IgD-negative memory B cell (primary cell): ENCODE results near the gene ZNF276. TPM values are rescaled to one million over a fixed set of nuclear protein-coding genes. Genes with fewer than 3 reads are reported as not detected.

Experiments used
- H3K27ac Mint-ChIP-seq, 3 donors: one replicate each; pipeline ENCODE4 v1.8.0; 2020 to 2022; ENCODE audit warnings: mild to moderate bottlenecking in 3 of 3, mixed read lengths in 3 of 3, moderate library complexity in 1 of 3
- H3K27me3 Mint-ChIP-seq: one replicate; pipeline ENCODE4 v1.8.0; 2021; ENCODE audit warnings: mixed read lengths
- H3K36me3 Mint-ChIP-seq: one replicate; pipeline ENCODE4 v1.8.0; 2020; ENCODE audit warnings: mild to moderate bottlenecking, mixed read lengths
- H3K4me1 Mint-ChIP-seq, 3 donors: one replicate each; pipeline ENCODE4 v1.8.0; 2020 to 2022; ENCODE audit warnings: mixed read lengths in 3 of 3, mild to moderate bottlenecking in 1 of 3
- H3K4me3 Mint-ChIP-seq, 4 donors: one replicate each; pipeline ENCODE4 v1.8.0; 2020 to 2022; ENCODE audit warnings: mild to moderate bottlenecking in 4 of 4, mixed read lengths in 4 of 4, moderate library complexity in 3 of 4
- H3K9me3 Mint-ChIP-seq, 3 donors: one replicate each; pipeline ENCODE4 v1.8.0; 2020 to 2021; ENCODE audit warnings: mixed read lengths in 3 of 3, mild to moderate bottlenecking in 1 of 3
- polyA plus RNA-seq: library from polyadenylated mRNA; unstranded; fragments of 300-500 nt; fragmentation: Illumina TruSeq; gene quantifications from one replicate; pipeline ENCODE4 v1.2.3, GENCODE V29; 2021

The ZNF276 gene
- polyA plus RNA-seq, 1 donor from 2014 or later = 24.6 TPM

GRCh38 chr16:89787365-89787805 lies 66.0 kb downstream of the ZNF276 start:
- H3K4me1 Mint-ChIP-seq = peaks cover 0 to 1% (median 1%) of the 10 kb centered on the region in 3 donors
- H3K27me3 Mint-ChIP-seq = no peaks in the 10 kb centered on the region
- no peak overlapping the region for H3K27ac Mint-ChIP-seq
- H3K9me3 Mint-ChIP-seq = no peaks in the 10 kb centered on the region
- peaks cover 2% of the 10 kb centered on the region for H3K36me3 Mint-ChIP-seq
- no peak overlapping the region for H3K4me3 Mint-ChIP-seq

Other genes starting within 250 kb of the ZNF276 start
- 11.6 TPM for gene ANKRD11, start 231.0 kb upstream of the ZNF276 start, polyA plus RNA-seq
- 47.0 TPM for gene SPG7, start 213.1 kb upstream of the ZNF276 start, polyA plus RNA-seq
- gene RPL13, start 160.9 kb upstream of the ZNF276 start, polyA plus RNA-seq = 6,684 TPM
- gene CPNE7, start 145.8 kb upstream of the ZNF276 start, polyA plus RNA-seq = not detected
- gene DPEP1, start 107.9 kb upstream of the ZNF276 start, polyA plus RNA-seq = not detected
- gene CHMP1A, start 63.8 kb upstream of the ZNF276 start, polyA plus RNA-seq = 63.9 TPM
- 3.5 TPM for gene SPATA33, start 63.7 kb upstream of the ZNF276 start, polyA plus RNA-seq
- gene CDK10, start 34.8 kb upstream of the ZNF276 start, polyA plus RNA-seq = 24.0 TPM
- gene SPATA2L, start 19.8 kb upstream of the ZNF276 start, polyA plus RNA-seq = 12.7 TPM
- gene VPS9D1, start 639 bp upstream of the ZNF276 start, polyA plus RNA-seq = 1.6 TPM
- gene FANCA, start 95.1 kb downstream of the ZNF276 start, polyA plus RNA-seq = 23.1 TPM
- gene SPIRE2, start 106.9 kb downstream of the ZNF276 start, polyA plus RNA-seq = 0.19 TPM
- 135 TPM for gene TCF25, start 152.1 kb downstream of the ZNF276 start, polyA plus RNA-seq
- 0.93 TPM for gene MC1R, start 197.3 kb downstream of the ZNF276 start, polyA plus RNA-seq
- gene TUBB3, start 201.8 kb downstream of the ZNF276 start, polyA plus RNA-seq = 1.1 TPM
- 67.5 TPM for gene DEF8, start 227.2 kb downstream of the ZNF276 start, polyA plus RNA-seq